HepG2 (cell line): Measurements from ENCODE around the gene AJUBA. TPM values are rescaled to one million over a fixed set of nuclear protein-coding genes. Genes with fewer than 3 reads are reported as not detected.
A peak's percentile ranks its signal among the peaks of the same experiment; 100 is the strongest.

Experiments used
- AFF4 ChIP-seq: sonication (generic); formaldehyde crosslinking; IDR thresholded peaks from 2 replicates; pipeline ENCODE4 v1.4.0; 2020; ENCODE audit warnings: missing genetic modification reagents
- ATF2 ChIP-seq: sonication (generic); formaldehyde crosslinking; IDR thresholded peaks from 2 replicates; pipeline ENCODE4 v1.4.0; 2020; ENCODE audit warnings: missing genetic modification reagents
- CREBL2 ChIP-seq: sonication (generic); formaldehyde crosslinking; IDR thresholded peaks from 2 replicates; pipeline ENCODE4 v1.8.1; 2023; ENCODE audit warnings: missing genetic modification reagents, mild to moderate bottlenecking, borderline replicate concordance
- GTF3A ChIP-seq: sonication (generic); formaldehyde crosslinking; conservative IDR thresholded peaks from 2 replicates; pipeline ENCODE4 v1.4.0; 2020; ENCODE audit warnings: mild to moderate bottlenecking, missing genetic modification reagents
- HINFP ChIP-seq: sonication (generic); formaldehyde crosslinking; IDR thresholded peaks from 2 replicates; pipeline ENCODE4 v1.4.0; 2020; ENCODE audit warnings: low read depth, mild to moderate bottlenecking, missing genetic modification reagents
- HOXA7 ChIP-seq: sonication (generic); formaldehyde crosslinking; IDR thresholded peaks from 2 replicates; pipeline ENCODE4 v1.8.1; 2022; ENCODE audit warnings: mild to moderate bottlenecking, missing genetic modification reagents, moderate library complexity
- JUN ChIP-seq: sonication (generic); formaldehyde crosslinking; IDR thresholded peaks from 2 replicates; pipeline ENCODE4 v1.4.0; 2020; ENCODE audit warnings: mild to moderate bottlenecking, missing genetic modification reagents
- NFKBIZ ChIP-seq: IDR thresholded peaks from 2 replicates; pipeline ENCODE4 v1.6.1; 2018; ENCODE audit warnings: missing genetic modification reagents, missing compliant biosample characterization
- SMYD3 ChIP-seq: sonication (generic); formaldehyde crosslinking; IDR thresholded peaks from 2 replicates; pipeline ENCODE4 v1.8.1; 2023; ENCODE audit warnings: mild to moderate bottlenecking, missing genetic modification reagents
- SRF ChIP-seq: IDR thresholded peaks from 2 replicates; pipeline ENCODE4 v1.6.1; 2011; ENCODE audit warnings: mild to moderate bottlenecking, low read depth, low read length, moderate library complexity
- TFAP4 ChIP-seq: sonication (generic); IDR thresholded peaks from 2 replicates; pipeline ENCODE4 v1.6.1; 2016; ENCODE audit warnings: low read depth, borderline replicate concordance
- ZBTB14 ChIP-seq: sonication (generic); formaldehyde crosslinking; IDR thresholded peaks from 2 replicates; pipeline ENCODE4 v1.4.0; 2020; ENCODE audit warnings: missing genetic modification reagents
- ZBTB7B ChIP-seq: sonication (generic); formaldehyde crosslinking; IDR thresholded peaks from 2 replicates; pipeline ENCODE4 v1.4.0; 2020; ENCODE audit warnings: missing genetic modification reagents
- ZFY ChIP-seq: sonication (generic); formaldehyde crosslinking; IDR thresholded peaks from 2 replicates; pipeline ENCODE4 v1.4.0; 2020; ENCODE audit warnings: missing genetic modification reagents
- ZNF30 ChIP-seq: sonication (generic); formaldehyde crosslinking; IDR thresholded peaks from 2 replicates; pipeline ENCODE4 v1.5.0; 2020; ENCODE audit warnings: mild to moderate bottlenecking, missing genetic modification reagents
- ZNF574 ChIP-seq: sonication (generic); formaldehyde crosslinking; IDR thresholded peaks from 2 replicates; pipeline ENCODE4 v1.4.0; 2020; ENCODE audit warnings: missing genetic modification reagents
- ZNF83 ChIP-seq: sonication (generic); formaldehyde crosslinking; IDR thresholded peaks from 2 replicates; pipeline ENCODE4 v1.4.0; 2020; ENCODE audit warnings: missing genetic modification reagents, mild to moderate bottlenecking, borderline replicate concordance
- polyA plus RNA-seq, 8 experiments: library from polyadenylated mRNA; depleted of rRNA in 3 of 8; stranded (reverse) in 7 of 8; unstranded in 1 of 8; fragments of >200 nt; fragmentation: Illumina TruSeq in 4 of 8; extraction: Trizol in 4 of 8; gene quantifications; 2 replicates each; pipeline versions ENCODE4 v1.2.1 to v1.2.3, GENCODE V29; 2011 to 2016; ENCODE audit warnings: low read depth in 4 of 8, missing spikeins in 1 of 8, mixed read lengths in 1 of 8; ENCODE audit not compliant: insufficient read depth in 1 of 8
- total RNA-seq, 5 experiments: library from RNA; depleted of rRNA; stranded (reverse); fragments of >200 nt; fragmentation: Illumina TruSeq; extraction: Trizol; gene quantifications; 2 replicates each; pipeline ENCODE4 v1.2.3, GENCODE V29; 2016; ENCODE audit warnings: low read depth in 1 of 5

The AJUBA gene
- total and polyA plus RNA-seq, 2 of the 13 experiments (the other 11 are each of a cell fraction or from before 2014, with no cell fraction given), result 157 to 241 TPM

- TF ChIP-seq AFF4 (CRISPR knock-in tag) (peak; percentile 73; the same call in 1 of the 2 replicates), GTF3A (no peak), HOXA7 (CRISPR knock-in tag) (no peak), CREBL2 (CRISPR knock-in tag) (peak; percentile 48; the same call in 1 of the 2 replicates), ZNF83 (CRISPR knock-in tag) (no peak), TFAP4 (no peak), ZBTB7B (CRISPR knock-in tag) (no peak), SRF (no peak), ATF2 (0 out of 2 replicates have a peak, but pooled peaks have one; percentile 29), JUN (no peak), ZNF574 (CRISPR knock-in tag) (no peak), SMYD3 (CRISPR knock-in tag) (no peak), NFKBIZ (no peak), ZNF30 (no peak), ZBTB14 (CRISPR knock-in tag) (no peak), HINFP (CRISPR knock-in tag) (peak; percentile 31; the same call in 1 of the 2 replicates), ZFY (CRISPR knock-in tag) (no peak)
Measured at GRCh38 chr14:22978981-22979671, 3.2 kb downstream of the AJUBA start (continued).
